ENCODE data around the gene RBP5.

GRCh38 chr12:7141351-7142005 lies 12.8 kb upstream of the RBP5 start:
- no peak for TF ChIP-seq POLR2A (IDR thresholded peaks at IDR 0.05)
- TF ChIP-seq CTCF (IDR thresholded peaks at IDR 0.05), result no peak

All from thyroid gland (tissue), 4 donors.